Measurements from ENCODE around the gene PMM1.
"Not testable (repeated sequence)": the region's sequence is repeated elsewhere in the genome, so short reads cannot be mapped to it uniquely, and the experiment has no call there.

Gene PMM1

DNA sequence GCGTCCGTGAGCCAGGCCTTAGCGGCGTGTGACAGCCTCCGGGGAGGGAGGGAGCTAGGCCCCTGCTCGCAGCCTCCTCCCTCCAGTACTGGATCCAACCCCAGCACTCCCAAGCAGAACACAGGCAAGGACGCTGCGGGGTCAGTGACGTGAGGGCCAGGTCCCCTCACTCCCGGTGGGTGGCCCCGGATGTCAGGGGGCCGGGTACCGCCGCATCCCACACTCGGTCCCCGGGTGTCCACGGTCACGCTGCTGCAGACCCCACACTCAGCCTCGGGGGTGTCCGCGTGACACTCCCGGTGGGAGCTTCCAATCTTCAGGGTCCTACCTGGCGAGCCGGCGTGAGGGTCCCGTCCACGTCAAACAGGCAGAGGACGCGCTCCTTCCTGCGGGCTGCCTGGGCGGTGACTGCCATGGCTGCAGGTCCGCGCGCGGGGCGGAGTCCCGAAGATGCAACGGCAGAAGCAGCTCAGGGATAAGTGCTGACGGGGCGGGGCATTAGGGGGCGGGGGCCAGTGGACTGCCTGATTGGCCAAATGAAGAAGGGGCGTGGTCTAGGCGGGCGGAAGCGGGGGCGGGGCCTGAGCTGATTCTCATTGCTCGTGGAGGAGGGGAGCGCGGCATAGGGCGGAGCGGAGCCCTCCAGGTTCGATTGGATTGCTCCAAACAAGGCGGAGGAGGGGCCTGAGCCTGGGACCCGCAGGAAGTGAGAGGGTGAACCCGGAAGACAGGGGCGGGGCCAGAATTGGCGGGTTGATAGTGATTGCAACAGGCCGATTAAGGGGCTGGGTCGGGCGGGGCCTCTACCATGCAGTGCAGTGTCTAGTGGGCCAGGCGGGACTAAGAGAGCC is at the start of gene PMM1:
Gene PMM1 (minus strand): TSS at position 450 of the 851 bp plus-strand sequence. CDS start 35 bp downstream, at position 415.
- DNase-seq (ENCODE audit: low read depth, low spot score): peak; percentile 100

DNA sequence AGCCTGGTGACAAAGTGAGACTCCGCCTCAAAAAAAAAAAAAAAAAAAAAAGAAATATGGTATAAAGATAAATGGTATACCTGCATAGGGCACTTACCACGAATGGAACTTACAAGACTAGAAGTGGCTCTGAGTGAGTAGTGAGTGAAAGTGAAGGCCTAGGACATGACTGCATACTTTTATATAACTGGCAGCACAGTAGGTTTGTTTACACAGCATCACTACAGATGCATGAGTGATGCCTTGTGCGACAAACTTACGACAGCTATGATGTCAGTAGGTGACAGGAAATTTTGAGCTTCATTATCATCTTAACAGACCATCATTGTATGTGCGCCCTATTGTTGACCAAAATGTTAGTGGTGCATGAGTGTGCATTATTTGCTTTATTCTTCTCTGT is 49.1 kb upstream of the PMM1 start:
- no peak for DNase-seq (ENCODE audit: low read depth, low spot score)

DNA sequence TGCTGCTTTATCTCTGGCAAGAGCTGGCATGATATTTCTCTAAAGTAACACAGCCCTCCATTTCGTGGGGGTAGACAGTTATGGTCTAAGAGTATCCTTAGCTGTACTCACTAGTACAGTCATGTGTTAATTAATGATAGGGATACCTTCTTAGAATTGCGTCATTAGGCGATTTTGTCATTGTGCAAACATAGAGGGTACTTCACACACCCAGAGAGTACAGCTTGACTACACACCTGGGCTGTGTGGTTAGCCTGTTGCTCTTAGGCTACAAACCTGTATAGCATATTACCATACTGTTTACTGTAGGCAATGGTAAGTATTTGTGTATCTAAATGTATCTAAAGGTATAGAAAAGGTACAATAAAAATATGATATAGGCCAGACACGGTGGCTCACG is 48.5 kb upstream of the PMM1 start:
- no peak for DNase-seq (ENCODE audit: low read depth, low spot score)

DNA sequence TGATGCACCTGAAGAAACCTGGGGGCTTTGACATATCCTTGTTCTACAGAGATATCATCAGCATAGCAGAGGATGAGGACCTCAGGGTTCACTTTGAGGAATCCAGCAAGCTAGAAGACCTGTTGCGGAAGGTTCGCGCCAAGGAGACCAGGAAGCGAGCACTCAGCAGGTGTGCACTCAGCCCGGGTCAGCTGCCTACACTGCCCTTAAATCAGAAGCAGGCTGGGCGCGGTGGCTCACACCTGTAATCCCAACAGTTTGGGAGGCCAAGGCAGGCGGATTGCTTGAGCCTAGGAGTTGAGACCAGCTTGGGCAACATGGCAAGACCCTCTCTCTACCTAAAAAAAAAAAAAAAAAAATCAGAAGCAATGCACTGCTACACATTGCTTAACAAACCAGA is 48.0 kb upstream of the PMM1 start:
- not testable (repeated sequence) for DNase-seq (ENCODE audit: low read depth, low spot score)

DNA sequence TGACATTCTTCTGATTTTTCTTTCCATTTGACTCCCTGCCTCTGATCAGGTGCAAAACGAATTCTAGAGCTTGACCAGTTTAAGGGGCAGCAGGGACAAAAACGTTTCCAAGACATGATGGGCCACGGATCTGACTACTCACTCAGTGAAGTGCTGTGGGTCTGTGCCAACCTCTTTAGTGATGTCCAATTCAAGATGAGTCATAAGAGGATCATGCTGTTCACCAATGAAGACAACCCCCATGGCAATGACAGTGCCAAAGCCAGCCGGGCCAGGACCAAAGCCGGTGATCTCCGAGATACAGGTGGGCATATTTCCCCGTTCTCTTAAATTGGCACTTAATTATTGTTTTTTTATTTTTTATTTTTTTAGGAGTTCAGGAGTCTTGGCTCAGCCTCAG is 46.8 kb upstream of the PMM1 start:
- no peak for DNase-seq (ENCODE audit: low read depth, low spot score)

DNA sequence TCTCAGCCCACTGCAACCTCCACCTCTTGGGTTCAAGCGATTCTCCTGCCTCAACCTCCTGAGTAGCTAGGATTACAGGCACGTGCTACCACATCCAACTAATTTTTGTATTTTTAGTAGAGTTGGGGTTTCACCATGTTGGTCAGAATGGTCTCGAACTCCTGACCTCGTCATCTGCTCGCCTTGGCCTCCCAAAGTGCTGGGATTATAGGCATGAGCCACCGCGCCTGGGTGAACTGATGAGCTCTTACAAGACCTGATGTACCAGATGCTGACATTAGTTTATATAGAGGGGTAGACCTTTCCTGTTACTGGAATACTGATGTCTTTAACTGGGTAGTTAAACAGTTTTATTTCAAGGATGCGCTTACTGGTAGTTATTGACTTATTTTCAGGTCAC is 45.0 kb upstream of the PMM1 start:
- not testable (repeated sequence) for DNase-seq (ENCODE audit: low read depth, low spot score)

DNA sequence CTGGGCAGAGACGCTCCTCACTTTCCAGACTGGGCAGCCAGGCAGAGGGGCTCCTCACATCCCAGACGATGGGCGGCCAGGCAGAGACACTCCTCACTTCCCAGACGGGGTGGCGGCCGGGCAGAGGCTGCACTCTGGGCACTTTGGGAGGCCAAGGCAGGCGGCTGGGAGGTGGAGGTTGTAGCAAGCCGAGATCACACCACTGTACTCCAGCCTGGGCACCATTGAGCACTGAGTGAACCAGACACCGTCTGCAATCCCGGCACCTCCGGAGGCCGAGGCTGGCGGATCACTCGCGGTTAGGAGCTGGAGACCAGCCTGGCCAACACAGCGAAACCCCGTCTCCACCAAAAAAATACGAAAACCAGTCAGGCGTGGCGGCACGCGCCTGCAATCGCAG is 42.0 kb upstream of the PMM1 start:
- DNase-seq (ENCODE audit: low read depth, low spot score): not testable (repeated sequence)

DNA sequence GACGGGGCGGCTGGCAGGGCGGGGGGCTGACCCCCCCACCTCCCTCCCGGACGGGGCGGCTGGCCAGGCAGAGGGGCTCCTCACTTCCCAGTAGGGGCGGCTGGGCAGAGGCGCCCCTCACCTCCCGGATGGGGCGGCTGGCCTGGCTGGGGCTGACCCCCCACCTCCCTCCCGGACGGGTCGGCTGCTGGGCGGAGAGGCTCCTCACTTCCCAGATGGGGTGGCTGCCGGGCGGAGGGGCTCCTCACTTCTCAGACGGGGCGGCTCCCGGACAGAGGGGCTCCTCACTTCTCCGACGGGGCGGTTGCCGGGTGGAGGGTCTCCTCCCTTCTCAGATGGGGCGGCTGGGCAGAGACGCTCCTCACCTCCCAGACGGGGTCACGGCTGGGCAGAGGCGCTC is 41.5 kb upstream of the PMM1 start:
- not testable (repeated sequence) for DNase-seq (ENCODE audit: low read depth, low spot score)

DNA sequence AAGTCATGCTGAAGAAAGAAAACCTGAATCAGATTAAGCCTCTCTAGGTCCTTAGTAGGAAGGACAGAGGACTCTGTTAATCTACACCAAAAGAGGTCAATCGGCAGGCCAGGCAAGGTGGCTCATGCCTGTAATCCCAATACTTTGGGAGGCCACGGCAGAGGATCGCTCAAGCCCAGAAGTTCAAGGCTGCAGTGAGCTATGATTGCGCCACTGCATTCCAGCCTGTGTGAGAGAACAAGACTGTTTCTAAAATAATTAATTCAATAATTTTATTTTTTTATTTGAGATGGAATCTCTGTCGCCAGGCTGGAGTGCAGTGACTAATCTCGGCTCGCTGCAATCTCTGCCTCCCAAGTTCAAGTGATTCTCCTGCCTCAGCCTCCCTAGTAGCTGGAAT is 35.9 kb upstream of the PMM1 start:
- no peak for DNase-seq (ENCODE audit: low read depth, low spot score)

DNA sequence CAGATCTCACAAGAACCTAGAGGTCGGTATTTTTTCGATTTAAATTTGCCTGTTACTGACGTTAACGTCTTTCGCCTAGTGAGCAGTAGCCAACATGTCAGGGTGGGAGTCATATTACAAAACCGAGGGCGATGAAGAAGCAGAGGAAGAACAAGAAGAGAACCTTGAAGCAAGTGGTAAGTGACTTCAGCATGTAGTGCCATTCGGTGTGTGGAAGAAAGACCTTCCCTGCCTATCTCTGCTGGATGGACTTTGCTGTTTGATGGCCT is 32.2 kb upstream of the PMM1 start:
- no peak for DNase-seq (ENCODE audit: low read depth, low spot score)

DNA sequence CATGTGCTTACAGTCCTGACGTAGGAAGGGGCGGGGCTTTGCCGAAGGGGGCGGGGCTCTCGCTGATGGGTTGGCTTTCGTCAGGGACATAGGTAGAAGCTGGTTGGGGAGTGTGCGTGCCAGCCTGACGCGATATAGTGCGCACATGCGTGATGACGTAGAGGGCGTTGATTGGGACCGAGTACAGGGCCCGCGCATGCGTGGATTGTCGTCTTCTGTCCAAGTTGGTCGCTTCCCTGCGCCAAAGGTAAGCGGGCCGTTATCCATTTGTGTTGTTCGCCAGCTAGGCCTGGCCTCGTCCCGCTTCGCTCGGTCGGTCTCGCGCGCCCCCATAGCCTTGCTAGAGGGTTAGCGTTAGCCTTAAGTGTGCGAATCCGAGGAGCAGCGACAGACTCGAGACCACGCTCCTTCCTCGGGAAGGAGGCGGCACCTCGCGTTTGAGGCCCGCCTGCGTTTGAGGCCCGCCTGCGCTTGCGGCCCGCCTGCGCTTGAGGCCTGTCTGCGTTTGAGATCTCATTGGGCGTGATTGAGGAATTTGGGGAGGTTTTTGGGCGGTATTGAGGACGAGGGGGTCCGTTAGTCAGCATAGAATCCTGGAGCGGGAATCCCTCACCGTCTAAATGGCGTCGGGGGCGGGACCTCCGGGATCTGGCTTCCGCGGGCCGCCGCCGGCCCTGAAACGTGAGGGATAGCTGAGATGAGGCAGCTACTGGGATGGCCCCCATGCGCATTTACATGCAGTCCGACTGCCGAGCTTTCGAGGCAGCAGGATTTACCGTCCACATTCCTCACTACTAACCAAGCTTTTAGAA is 31.7 kb upstream of the PMM1 start, which contains the start of gene XRCC6:
Gene XRCC6 (plus strand): TSS at position 197 of the 812 bp plus-strand sequence. CDS start 710 bp downstream, outside the sequence.
- DNase-seq (ENCODE audit: low read depth, low spot score): peak; percentile 99

DNA sequence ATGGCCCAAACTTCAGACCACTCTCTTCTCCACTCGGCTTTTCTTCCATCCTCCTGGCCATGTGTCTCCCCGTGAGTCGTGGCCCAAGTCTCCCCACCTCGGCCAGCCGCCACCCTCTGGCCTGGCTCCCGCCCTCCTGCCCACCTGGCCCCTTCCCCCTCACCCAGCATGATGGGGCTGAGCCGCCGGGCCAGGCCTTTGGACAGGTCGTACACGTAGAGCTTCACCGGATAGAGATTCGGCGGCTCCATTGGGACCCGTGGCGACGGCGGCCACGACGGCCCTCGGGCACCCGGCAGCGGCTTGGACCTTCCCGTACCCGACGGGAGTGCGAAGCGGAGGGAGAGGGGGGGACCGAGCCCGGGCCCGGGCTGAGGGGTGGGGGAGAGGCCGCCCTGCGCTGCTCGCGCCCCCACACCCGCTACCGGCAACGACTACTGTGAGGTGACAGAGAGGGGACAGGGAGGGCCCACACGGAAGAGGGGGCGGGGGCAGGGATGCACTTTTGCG is 31.0 kb upstream of the PMM1 start, which contains the start of gene DESI1:
Gene DESI1 (minus strand): TSS at position 455 of the 510 bp plus-strand sequence. CDS start 204 bp downstream, at position 251.
- no peak for DNase-seq (ENCODE audit: low read depth, low spot score)

DNA sequence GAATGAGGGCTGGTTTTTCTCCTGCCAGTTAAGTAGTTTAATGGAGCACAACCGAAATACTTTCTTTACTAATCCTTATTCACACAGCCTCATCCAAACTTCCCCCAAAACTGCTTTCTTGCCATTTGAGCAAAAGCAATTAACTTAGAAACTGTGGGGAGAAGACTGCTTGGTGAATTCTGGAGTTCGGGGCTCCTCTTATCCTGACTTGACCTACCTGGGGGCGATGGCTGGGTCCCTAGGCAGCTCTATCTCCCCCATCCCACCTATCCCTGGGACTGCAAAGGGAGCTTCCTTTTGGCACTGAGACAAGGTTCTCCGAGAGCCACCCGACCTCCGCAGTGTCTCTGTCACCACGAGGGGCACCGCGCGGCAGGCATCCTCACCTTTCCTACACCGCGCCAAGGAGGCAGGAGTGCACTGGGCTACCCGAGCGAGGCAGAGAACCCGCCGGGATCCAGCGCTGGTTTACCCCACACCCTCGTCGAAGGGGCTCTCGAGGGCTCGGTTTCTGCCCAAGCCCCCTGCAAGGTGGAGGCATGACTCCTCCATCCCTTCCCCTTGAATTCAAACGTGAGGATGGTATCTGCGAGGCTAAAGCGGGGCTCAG is 30.4 kb upstream of the PMM1 start:
- DNase-seq (ENCODE audit: low read depth, low spot score): peak; percentile 62

DNA sequence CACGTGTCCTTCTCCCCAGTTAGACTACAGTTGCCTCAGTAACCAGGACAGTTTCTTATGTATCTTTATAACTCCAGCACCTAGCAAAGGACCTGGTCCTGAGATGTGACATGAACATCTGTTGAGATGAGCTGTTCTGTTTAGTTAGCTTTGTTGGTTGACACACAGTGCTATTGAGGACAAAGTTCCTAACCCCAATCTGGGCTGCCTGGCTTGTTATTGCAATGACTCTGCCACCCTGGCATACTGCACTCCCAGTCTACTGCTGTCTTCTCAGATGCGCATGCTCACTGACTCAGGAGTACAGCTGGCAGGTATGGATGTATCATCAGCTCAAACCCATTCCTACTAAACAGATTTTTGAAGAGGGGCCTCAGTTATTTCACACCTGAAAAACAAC is 23.8 kb upstream of the PMM1 start:
- no peak for DNase-seq (ENCODE audit: low read depth, low spot score)

DNA sequence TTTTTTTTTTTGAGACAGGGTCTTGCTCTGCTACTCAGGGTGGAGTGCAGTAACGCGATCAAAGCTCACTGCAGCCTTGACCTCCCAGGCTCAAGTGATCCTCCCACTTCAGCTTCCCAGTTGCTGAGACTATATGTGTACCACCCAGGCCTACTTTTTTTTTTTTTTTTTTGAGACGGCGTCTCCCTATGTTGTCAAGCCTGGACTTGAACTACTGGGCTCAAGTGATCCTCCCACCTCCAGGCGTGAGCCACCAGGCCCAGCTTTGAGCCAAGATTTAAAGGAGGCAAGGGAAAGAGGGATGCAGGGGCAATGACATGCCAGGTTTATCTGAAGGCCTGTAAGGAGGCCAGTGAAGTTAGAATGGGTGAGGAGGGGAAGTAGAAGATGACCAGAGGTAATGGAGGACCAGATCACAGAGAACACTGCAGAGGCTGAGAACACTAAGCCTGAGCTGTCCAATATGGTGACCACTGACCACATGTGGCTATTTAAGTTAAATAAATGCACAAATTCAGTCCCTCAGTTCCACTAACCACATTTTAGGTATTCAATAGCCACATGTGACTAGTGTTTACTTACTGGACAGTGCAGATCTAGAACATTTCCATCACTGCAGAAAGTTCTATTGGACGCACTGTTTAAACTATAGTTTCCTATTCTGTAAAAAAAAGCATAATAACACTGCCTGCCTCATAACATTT is 23.1 kb upstream of the PMM1 start:
- no peak for DNase-seq (ENCODE audit: low read depth, low spot score)

DNA sequence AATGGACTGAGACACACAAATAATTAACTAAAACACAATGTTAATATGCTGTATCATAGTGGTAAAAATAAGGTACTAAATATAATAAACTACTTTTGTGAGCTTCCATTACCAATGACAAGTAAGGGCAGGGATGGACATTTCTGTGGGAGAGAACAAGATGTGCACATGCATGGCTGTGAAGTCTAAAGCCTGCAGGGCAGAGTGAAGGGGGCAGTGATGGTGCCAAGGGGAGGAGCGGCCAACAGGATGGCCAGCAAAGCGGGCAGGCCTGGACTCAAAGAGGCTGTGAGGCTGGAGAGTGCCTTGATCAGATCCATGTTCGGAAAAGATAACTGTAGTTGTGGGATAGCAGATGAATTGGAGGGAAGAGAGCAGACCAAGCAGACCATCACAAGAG is 18.7 kb upstream of the PMM1 start:
- no peak for DNase-seq (ENCODE audit: low read depth, low spot score)

DNA sequence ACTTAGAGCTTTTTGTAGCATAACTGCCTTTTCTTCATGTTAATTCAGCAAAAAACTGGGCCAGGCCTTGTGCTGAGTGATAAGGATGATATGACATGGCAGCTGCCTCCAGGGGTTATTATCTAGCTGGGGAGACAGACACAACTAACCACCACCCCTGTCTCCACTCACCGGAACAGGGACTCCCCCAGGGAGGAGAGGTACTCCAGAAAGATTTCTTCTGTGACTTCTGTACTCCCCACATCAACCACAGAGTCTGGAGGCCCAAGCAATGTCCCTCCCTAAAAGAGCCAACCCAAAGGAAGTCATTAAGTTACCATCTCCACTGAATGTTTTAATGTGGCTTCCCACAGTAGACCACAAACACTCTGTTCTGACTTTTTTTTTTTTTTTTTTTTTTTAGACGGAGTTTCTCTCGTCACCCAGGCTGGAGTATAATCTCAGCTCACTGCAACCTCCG is 14.3 kb upstream of the PMM1 start:
- DNase-seq (ENCODE audit: low read depth, low spot score): no peak

DNA sequence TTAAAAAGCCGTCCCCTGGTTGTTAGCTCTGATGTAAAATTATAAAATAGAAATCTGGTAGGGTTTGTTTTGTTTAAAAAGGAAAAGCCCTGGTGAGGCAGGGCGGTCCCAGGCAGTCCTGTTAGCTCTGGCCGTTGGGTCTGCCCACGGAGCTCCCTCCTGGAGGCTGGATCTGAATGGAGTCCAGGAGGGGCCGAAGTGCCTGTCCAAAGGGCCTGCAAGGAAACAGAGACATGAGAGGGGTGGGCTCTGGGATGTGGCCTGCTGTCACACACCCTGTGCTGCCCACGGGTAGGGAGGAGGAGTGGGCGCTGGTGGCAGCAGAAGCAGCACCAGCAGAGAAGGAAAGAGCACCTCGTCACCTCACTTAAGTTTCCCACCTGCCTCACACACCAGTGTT is 11.3 kb upstream of the PMM1 start:
- no peak for DNase-seq (ENCODE audit: low read depth, low spot score)

DNA sequence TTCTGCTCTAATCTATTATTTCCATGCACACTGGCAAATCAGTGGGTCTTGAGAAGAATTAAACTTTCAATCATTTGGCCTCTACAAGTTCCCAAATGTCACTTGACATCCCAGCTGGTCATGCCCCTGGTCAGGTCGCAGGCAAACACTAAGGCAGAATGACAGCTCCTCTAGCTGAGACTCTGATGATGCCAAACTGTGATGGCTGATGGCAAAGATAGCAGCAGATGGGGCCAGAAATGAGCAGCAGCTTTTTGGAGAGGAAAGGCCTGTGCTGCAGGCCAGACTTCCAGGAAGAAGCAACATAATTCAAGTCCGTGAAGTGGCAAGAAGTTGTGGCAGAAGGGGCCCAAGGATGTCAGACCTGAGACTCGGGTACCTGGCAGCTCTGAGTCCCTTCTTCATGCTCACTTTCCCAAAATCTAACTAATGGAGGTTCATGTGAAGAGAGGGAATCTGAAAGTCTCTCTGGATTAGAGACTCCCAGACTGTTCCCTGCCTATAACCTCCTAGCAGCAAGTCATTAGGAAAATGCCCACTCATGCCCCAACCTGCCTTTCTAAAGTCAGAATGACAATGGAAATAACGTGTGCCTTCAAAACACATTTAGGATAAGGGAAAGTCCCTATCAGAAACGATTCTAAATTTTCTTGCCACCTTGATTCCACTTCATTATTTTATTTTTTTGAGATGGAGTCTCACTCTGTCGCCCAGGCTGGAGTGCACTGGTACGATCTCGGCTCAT is 9.4 kb upstream of the PMM1 start:
- no peak for DNase-seq (ENCODE audit: low read depth, low spot score)

DNA sequence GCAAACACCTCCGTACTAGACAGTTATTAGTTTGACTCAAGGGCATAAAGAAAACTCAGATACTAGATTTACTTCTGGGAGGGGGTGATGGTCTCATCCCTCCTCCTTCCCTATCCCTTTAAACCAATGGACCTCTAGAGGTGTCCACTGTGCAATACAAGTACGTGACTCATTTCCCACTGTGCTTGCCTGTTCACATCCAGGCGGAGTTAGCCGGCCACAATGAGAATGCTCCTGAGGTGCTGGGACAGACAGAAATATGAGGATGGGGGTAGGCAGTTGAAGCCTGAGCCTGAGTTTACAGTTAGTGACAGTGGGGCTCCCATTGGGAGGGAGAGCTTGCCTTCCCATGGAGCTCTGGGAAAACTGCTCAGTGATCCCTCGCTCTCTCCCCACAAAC is 8.4 kb upstream of the PMM1 start:
- DNase-seq (ENCODE audit: low read depth, low spot score): no peak

DNA sequence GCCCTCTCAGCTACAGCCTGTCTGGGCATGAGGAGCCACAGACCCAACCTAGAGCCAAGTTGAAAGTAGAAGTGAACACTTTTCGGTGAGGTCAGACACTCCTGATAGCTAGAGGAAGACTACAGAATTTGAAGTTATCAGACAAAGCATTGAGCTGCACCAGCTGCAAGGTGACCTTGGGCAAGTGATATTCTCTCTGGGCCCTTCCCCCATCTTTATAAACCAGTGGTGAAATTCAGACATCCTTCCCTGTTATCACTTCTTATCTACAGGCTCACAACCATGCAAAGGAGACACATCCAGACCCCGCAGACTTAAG is 8.0 kb upstream of the PMM1 start:
- no peak for DNase-seq (ENCODE audit: low read depth, low spot score)
